NCI-H82 treated with DMSO at 0.1 percent for 48 hours (cell line): ENCODE data around the gene CEP131.
A peak's percentile ranks its signal among the peaks of the same experiment; 100 is the strongest.

Experiments used
- DNase-seq: peaks from one replicate; lab custom pipeline; 2025; ENCODE audit not compliant: unreplicated experiment; lab: John Stamatoyannopoulos, UW

The CEP131 gene

GRCh38 chr17:81238815-81239713, 16.3 kb upstream of the CEP131 start, which contains the start of the genes NDUFAF8 and TEPSIN:
Gene NDUFAF8 (plus strand): TSS chr17:81239318. CDS start chr17:81239364, 46 bp downstream.
Gene TEPSIN (minus strand): TSS chr17:81239055. CDS start chr17:81239033, 22 bp downstream.
- DNase-seq, result peak; percentile 99

- no peak for DNase-seq
These were observed 15.7 kb upstream of the CEP131 start for GRCh38 chr17:81238490-81238814.

- DNase-seq, result no peak
These were observed 15.1 kb upstream of the CEP131 start for GRCh38 chr17:81237591-81238489.

- no peak for DNase-seq
These were observed 14.0 kb upstream of the CEP131 start for GRCh38 chr17:81236784-81237183.

GRCh38 chr17:81235822-81236740, 13.3 kb upstream of the CEP131 start:
- DNase-seq, result no peak

- DNase-seq, result no peak
These were observed 12.4 kb upstream of the CEP131 start for GRCh38 chr17:81234940-81235821.

GRCh38 chr17:81234506-81234855, 11.7 kb upstream of the CEP131 start:
- no peak for DNase-seq

- DNase-seq, result no peak
These were observed 11.2 kb upstream of the CEP131 start for GRCh38 chr17:81233811-81234505.

GRCh38 chr17:81233316-81233715, 10.6 kb upstream of the CEP131 start:
- DNase-seq, result no peak

- no peak for DNase-seq
These were observed 10.0 kb upstream of the CEP131 start for GRCh38 chr17:81232616-81233241.

GRCh38 chr17:81231766-81232581, 9.2 kb upstream of the CEP131 start:
- no peak for DNase-seq

- DNase-seq, result no peak
These were observed 8.4 kb upstream of the CEP131 start for GRCh38 chr17:81231121-81231645.

GRCh38 chr17:81230043-81230820, 7.5 kb upstream of the CEP131 start:
- no peak for DNase-seq

GRCh38 chr17:81229666-81229920, 6.8 kb upstream of the CEP131 start:
- DNase-seq, result no peak

- DNase-seq, result no peak
These were observed 6.3 kb upstream of the CEP131 start for GRCh38 chr17:81228834-81229665.

GRCh38 chr17:81228420-81228819, 5.7 kb upstream of the CEP131 start:
- DNase-seq, result no peak
